RWPE2 (cell line): ENCODE results near the gene CRMP1.

Source experiments
- ATAC-seq: fragments of 200-7000 bp; cut with Tn5 transposase; 3 replicates; pipeline ENCODE4 v1.9.1; 2021; ENCODE audit warnings: low read depth
- DNase-seq: peaks from one replicate; pipeline ENCODE4 v3.0.0-alpha.2; 2020; ENCODE audit warnings: low spot score
- H3K27ac ChIP-seq: fragments of 450-650 bp; 2 replicates; pipeline ENCODE4 v1.5.1; 2017; ENCODE audit warnings: mild to moderate bottlenecking; ENCODE audit not compliant: poor library complexity, severe bottlenecking
- H3K27me3 ChIP-seq: fragments of 250-450 bp; sonication (Bioruptor Pico); 2 replicates; pipeline ENCODE4 v1.5.1; 2021; ENCODE audit warnings: mild to moderate bottlenecking, moderate library complexity; ENCODE audit not compliant: insufficient read depth, poor library complexity, severe bottlenecking
- H3K36me3 ChIP-seq: fragments of 250-450 bp; sonication (Bioruptor Pico); 2 replicates; pipeline ENCODE4 v1.5.1; 2020; ENCODE audit warnings: low read depth, mild to moderate bottlenecking, moderate library complexity
- H3K4me1 ChIP-seq: fragments of 250-450 bp; sonication (Bioruptor Pico); 2 replicates; pipeline ENCODE4 v1.5.1; 2021; ENCODE audit warnings: mild to moderate bottlenecking, moderate library complexity; ENCODE audit not compliant: insufficient read depth, poor library complexity, severe bottlenecking
- H3K4me3 ChIP-seq: fragments of 250-450 bp; sonication (Bioruptor Pico); 2 replicates; pipeline ENCODE4 v1.5.1; 2021; ENCODE audit warnings: mild to moderate bottlenecking, moderate library complexity; ENCODE audit not compliant: severe bottlenecking
- H3K9me3 ChIP-seq: fragments of 250-450 bp; sonication (Bioruptor Pico); 2 replicates; pipeline ENCODE4 v1.5.1; 2021; ENCODE audit warnings: mild to moderate bottlenecking, moderate library complexity; ENCODE audit not compliant: severe bottlenecking
- TF ChIP-seq, protein P1 (sequence below): fragments of 450-650 bp; IDR thresholded peaks from one replicate; pipeline ENCODE4 v1.5.1; 2017; ENCODE audit warnings: mild to moderate bottlenecking, moderate library complexity; ENCODE audit not compliant: poor library complexity, severe bottlenecking

CRMP1 gene

DNA sequence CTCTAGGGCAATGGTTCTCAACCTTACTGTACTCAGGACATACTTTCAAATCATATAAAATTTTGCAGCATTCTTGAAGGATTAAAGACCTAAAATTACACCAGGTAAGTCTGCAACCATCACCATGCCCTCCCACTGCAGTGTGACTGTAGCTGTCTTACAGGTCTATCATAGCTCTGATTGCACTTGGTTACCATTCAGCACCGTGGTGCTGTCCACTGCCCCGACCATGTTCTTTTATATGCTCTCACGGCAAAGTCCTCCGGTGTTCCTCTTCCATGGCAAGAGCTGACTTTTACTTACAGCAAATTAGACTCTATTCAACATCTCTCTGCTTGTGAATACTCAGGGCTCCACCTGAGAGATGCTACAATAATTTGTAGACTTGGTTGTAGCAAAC lies 11.5 kb downstream of the CRMP1 start:
- ATAC-seq (0 out of 3 replicates have a peak, but pooled peaks have one; percentile 36), DNase-seq (no peak)
- Histone ChIP-seq H3K4me1 (no peaks in the 10 kb centered on the region), H3K27ac (no peak overlapping the region), H3K9me3 (no peaks in the 10 kb centered on the region), H3K27me3 (peaks cover 5% of the 10 kb centered on the region), H3K4me3 (no peak overlapping the region), H3K36me3 (no peaks in the 10 kb centered on the region)
- TF ChIP-seq, protein P1, sequence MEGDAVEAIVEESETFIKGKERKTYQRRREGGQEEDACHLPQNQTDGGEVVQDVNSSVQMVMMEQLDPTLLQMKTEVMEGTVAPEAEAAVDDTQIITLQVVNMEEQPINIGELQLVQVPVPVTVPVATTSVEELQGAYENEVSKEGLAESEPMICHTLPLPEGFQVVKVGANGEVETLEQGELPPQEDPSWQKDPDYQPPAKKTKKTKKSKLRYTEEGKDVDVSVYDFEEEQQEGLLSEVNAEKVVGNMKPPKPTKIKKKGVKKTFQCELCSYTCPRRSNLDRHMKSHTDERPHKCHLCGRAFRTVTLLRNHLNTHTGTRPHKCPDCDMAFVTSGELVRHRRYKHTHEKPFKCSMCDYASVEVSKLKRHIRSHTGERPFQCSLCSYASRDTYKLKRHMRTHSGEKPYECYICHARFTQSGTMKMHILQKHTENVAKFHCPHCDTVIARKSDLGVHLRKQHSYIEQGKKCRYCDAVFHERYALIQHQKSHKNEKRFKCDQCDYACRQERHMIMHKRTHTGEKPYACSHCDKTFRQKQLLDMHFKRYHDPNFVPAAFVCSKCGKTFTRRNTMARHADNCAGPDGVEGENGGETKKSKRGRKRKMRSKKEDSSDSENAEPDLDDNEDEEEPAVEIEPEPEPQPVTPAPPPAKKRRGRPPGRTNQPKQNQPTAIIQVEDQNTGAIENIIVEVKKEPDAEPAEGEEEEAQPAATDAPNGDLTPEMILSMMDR: no peak

DNA sequence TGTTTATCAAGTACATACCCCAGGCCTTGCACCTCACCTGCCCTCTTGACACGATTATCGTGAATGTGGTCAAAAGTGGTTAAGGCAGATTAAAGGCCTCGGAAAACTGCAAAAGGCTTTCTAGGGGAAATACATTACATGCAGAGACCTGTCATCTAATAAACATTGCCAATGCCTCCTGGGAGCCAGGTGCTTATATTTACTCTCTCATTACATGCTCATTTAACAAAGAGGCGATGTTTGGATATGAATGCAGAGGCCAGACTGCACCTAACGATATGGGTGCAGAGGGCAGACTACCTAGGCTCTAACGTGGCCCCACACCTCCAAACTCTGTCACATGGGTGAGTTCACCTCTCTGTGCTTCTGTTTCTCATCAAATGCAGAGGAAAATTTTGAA lies 14.5 kb downstream of the CRMP1 start:
- Histone ChIP-seq H3K27ac (no peak overlapping the region), H3K4me1 (no peaks in the 10 kb centered on the region), H3K4me3 (no peak overlapping the region), H3K27me3 (no peaks in the 10 kb centered on the region), H3K36me3 (no peaks in the 10 kb centered on the region), H3K9me3 (no peaks in the 10 kb centered on the region)
- ATAC-seq: no peak
- no peak for DNase-seq
- TF ChIP-seq, protein P1: no peak

DNA sequence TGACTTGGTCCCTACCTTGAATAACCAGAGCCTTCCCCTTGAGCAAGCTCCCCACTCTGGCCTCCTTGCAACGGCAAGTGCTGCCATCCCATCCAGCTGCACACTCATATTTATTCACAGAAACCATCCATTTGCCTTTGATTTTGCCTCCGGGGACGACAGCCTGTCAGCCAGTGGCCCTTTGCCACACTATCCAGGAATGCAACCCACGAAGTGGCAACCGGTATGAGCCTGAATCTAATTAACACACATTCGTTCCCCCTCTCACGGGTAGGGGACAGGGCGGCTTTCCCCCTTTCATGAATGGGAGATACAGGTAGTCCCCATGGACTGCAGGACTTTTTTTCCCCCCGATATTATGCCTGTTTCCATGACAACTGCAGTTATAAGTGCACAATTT lies 15.5 kb downstream of the CRMP1 start:
- Histone ChIP-seq H3K36me3 (no peaks in the 10 kb centered on the region), H3K27me3 (no peaks in the 10 kb centered on the region), H3K4me1 (no peaks in the 10 kb centered on the region), H3K27ac (no peak overlapping the region), H3K4me3 (no peak overlapping the region), H3K9me3 (no peaks in the 10 kb centered on the region)
- TF ChIP-seq, protein P1: no peak
- ATAC-seq: no peak
- DNase-seq: no peak

DNA sequence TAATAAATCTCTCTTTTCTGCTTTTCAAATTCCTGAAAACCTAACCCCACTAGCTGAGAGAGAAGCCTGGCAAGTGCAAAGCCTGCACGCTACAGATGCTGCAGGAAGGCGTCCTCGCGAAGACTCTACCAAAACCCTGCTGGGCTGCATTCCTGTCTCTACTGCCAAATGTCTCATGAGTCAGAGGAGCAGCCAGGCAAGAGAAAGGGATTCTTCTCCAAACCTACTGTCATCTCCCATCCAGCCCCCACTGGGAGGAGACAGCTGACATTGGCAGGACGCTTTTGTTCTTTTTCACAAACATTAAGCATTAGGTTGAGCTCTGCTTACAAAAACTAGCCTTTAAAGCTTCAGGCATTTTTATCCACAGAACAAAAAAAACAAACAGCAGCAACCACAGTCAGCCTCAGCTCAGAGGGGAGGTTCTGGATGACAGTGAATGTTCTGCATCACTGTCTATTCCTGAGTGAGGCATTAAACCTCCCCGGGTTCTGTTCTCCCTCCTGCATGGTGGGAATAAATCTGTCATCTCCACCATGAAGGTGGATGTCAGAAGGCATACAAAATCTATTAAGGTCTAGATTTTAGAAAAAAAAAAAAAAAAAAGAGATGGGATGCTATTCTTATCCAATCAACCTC lies 18.0 kb downstream of the CRMP1 start:
- no peak overlapping the region for H3K4me3 ChIP-seq
- TF ChIP-seq, protein P1: no peak
- H3K9me3 ChIP-seq: no peaks in the 10 kb centered on the region
- H3K36me3 ChIP-seq: no peaks in the 10 kb centered on the region
- H3K27me3 ChIP-seq: no peaks in the 10 kb centered on the region
- ATAC-seq (no peak; the same call in 2 of the 3 replicates), DNase-seq (no peak)
- no peaks in the 10 kb centered on the region for H3K4me1 ChIP-seq
- no peak overlapping the region for H3K27ac ChIP-seq

DNA sequence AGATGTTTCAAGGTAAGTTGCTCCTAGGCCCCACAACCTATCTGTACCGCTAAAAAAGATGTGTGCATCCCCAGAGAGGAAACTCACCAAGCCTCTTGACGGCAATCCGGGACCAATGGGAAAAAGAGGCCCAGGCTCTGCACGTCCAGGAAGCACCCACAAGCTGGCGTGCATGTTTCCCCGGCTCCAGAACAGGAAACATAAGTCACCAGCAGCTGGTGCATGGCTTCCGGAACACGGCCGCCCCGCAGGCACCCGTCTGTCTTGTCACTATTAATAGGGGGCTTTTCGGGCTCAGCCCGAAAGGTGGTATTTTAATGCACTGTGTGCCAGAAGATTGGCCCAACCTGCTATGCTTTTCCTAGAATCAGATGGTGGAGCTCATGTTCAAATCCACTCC lies 22.2 kb downstream of the CRMP1 start:
- DNase-seq: no peak
- Histone ChIP-seq H3K4me1 (no peaks in the 10 kb centered on the region), H3K4me3 (no peak overlapping the region), H3K36me3 (no peaks in the 10 kb centered on the region), H3K9me3 (no peaks in the 10 kb centered on the region), H3K27ac (no peak overlapping the region), H3K27me3 (peaks cover 20% of the 10 kb centered on the region)
- TF ChIP-seq, protein P1: no peak
- no peak for ATAC-seq
